GM18861 (cell line): Measurements from ENCODE around the gene GPHB5.

Source experiments
- ATAC-seq: cut with Tn5 transposase; IDR thresholded peaks from one replicate; pipeline ENCODE4 v1.9.1; 2021; ENCODE audit not compliant: unreplicated experiment

The GPHB5 gene

GRCh38 chr14:63267171-63267570, 51.6 kb downstream of the GPHB5 start:
- ATAC-seq, result no peak

- no peak for ATAC-seq
Observed at GRCh38 chr14:63266106-63266505, 52.6 kb downstream of the GPHB5 start.
